SK-N-SH treated with all-trans-retinoic acid at 6 μM for 48 hours (cell line): ENCODE measurements around the gene TAS2R14.

Experiments used
- ATAC-seq: fragments of 200-7000 bp; cut with Tn5 transposase; 3 replicates; pipeline ENCODE4 v1.9.1; 2020; ENCODE audit warnings: mild to moderate bottlenecking, moderate library complexity
- ARNTL ChIP-seq: fragments of 450-650 bp; formaldehyde crosslinking; IDR thresholded peaks from 2 replicates; pipeline ENCODE4 v1.5.0; 2020; ENCODE audit warnings: low read depth, mild to moderate bottlenecking, moderate library complexity, borderline replicate concordance
- CSDC2 ChIP-seq: fragments of 250-450 bp; sonication (Bioruptor Pico); IDR thresholded peaks from 2 replicates; pipeline ENCODE4 v1.5.0; 2020; ENCODE audit warnings: mild to moderate bottlenecking, moderate library complexity
- GLIS3 ChIP-seq: fragments of 250-450 bp; sonication (Bioruptor Pico); IDR thresholded peaks from 2 replicates; pipeline ENCODE4 v1.5.0; 2020; ENCODE audit warnings: mild to moderate bottlenecking, moderate library complexity
- ISL1 ChIP-seq: fragments of 250-450 bp; sonication (Bioruptor Pico); IDR thresholded peaks from 2 replicates; pipeline ENCODE4 v2.1.2; 2022; ENCODE audit warnings: mild to moderate bottlenecking, moderate library complexity
- PATZ1 ChIP-seq: fragments of 250-450 bp; sonication (Bioruptor Pico); IDR thresholded peaks from 2 replicates; pipeline ENCODE4 v1.8.0; 2020; ENCODE audit warnings: mild to moderate bottlenecking, moderate library complexity, borderline replicate concordance
- ZFP3 ChIP-seq: fragments of 250-450 bp; sonication (Bioruptor Pico); IDR thresholded peaks from 2 replicates; pipeline ENCODE4 v1.5.0; 2020; ENCODE audit warnings: mild to moderate bottlenecking, moderate library complexity
- ZFP30 ChIP-seq: fragments of 450-650 bp; formaldehyde crosslinking; IDR thresholded peaks from 2 replicates; pipeline ENCODE4 v1.5.0; 2022; ENCODE audit warnings: mild to moderate bottlenecking, moderate library complexity
- ZNF8 ChIP-seq: fragments of 450-650 bp; formaldehyde crosslinking; IDR thresholded peaks from 2 replicates; pipeline ENCODE4 v1.5.0; 2020; ENCODE audit warnings: mild to moderate bottlenecking, moderate library complexity
- TF ChIP-seq, protein P1 (sequence below): fragments of 250-450 bp; sonication (Bioruptor Pico); IDR thresholded peaks from 2 replicates; pipeline ENCODE4 v1.8.0; 2021; ENCODE audit warnings: low read depth, mild to moderate bottlenecking, moderate library complexity, borderline replicate concordance
- TF ChIP-seq, protein P2 (sequence below): fragments of 250-450 bp; sonication (Bioruptor Pico); IDR thresholded peaks from 2 replicates; pipeline ENCODE4 v1.5.0; 2020; ENCODE audit warnings: mild to moderate bottlenecking, moderate library complexity

TAS2R14 gene

DNA sequence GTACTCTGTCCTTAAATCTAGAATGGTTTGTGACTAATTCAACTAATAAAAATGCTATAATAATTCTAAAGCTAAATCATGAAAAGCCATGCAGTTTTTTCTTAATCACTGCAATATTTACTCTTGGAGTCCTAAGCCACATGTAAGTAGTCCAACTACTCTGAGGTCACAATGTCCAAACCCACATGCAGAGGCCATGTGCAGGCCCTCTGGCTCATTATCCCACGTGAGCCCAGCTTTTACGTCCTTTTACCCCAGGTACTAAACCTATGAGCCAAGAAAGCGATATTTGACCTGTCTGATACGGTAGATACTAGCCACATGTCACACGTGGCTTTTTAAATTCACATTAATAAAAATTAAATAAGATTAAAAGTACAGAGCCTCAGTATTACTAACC, 42.2 kb downstream of the TAS2R14 start (continued):
- no peak for TF ChIP-seq PATZ1 (CRISPR knock-in tag)
- TF ChIP-seq, all 23 proteins: peak for 0

DNA sequence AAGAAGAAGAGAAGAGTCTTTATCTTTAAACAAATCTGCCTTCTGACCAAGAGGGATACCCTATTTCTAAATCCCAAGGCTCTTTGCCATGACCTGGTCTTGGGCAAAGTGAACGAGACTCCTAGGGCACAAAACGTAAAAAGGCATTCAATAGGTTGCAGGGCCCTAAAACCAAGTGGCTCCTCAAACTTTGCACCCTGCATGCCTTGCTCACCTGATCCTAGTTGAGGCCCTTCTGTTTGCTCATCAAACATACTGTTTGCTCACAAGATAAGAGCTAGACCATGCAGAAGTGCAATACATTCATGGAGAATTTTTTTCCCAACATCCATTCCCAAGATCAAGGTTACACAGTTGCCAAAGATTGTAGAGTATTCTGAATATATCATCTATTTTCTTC, 47.1 kb downstream of the TAS2R14 start:
- ATAC-seq, result no peak
- TF ChIP-seq GLIS3 (CRISPR knock-in tag) (no peak), ZFP30 (CRISPR knock-in tag) (no peak), ARNTL (CRISPR knock-in tag) (no peak), ZNF8 (CRISPR knock-in tag) (no peak), ISL1 (no peak), CSDC2 (no peak), ZFP3 (no peak)

GRCh38 chr12:10889226-10889625, 49.8 kb downstream of the TAS2R14 start:
- TF ChIP-seq CSDC2 (no peak), ZFP3 (no peak)
- TF ChIP-seq, protein P1, sequence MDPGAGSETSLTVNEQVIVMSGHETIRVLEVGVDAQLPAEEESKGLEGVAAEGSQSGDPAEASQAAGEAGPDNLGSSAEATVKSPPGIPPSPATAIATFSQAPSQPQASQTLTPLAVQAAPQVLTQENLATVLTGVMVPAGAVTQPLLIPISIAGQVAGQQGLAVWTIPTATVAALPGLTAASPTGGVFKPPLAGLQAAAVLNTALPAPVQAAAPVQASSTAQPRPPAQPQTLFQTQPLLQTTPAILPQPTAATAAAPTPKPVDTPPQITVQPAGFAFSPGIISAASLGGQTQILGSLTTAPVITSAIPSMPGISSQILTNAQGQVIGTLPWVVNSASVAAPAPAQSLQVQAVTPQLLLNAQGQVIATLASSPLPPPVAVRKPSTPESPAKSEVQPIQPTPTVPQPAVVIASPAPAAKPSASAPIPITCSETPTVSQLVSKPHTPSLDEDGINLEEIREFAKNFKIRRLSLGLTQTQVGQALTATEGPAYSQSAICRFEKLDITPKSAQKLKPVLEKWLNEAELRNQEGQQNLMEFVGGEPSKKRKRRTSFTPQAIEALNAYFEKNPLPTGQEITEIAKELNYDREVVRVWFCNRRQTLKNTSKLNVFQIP (CRISPR knock-in tag), result no peak
- TF ChIP-seq, protein P2, sequence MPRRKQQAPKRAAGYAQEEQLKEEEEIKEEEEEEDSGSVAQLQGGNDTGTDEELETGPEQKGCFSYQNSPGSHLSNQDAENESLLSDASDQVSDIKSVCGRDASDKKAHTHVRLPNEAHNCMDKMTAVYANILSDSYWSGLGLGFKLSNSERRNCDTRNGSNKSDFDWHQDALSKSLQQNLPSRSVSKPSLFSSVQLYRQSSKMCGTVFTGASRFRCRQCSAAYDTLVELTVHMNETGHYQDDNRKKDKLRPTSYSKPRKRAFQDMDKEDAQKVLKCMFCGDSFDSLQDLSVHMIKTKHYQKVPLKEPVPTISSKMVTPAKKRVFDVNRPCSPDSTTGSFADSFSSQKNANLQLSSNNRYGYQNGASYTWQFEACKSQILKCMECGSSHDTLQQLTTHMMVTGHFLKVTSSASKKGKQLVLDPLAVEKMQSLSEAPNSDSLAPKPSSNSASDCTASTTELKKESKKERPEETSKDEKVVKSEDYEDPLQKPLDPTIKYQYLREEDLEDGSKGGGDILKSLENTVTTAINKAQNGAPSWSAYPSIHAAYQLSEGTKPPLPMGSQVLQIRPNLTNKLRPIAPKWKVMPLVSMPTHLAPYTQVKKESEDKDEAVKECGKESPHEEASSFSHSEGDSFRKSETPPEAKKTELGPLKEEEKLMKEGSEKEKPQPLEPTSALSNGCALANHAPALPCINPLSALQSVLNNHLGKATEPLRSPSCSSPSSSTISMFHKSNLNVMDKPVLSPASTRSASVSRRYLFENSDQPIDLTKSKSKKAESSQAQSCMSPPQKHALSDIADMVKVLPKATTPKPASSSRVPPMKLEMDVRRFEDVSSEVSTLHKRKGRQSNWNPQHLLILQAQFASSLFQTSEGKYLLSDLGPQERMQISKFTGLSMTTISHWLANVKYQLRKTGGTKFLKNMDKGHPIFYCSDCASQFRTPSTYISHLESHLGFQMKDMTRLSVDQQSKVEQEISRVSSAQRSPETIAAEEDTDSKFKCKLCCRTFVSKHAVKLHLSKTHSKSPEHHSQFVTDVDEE (CRISPR knock-in tag), result no peak
- TF ChIP-seq, all 23 proteins: peak for 0
- no peak for ATAC-seq
